HEK293T (cell line): ENCODE measurements around the gene COL23A1.

Experiments used
- BHLHE40 ChIP-seq: fragments of 450-650 bp; IDR thresholded peaks from 2 replicates; pipeline ENCODE4 v1.6.1; 2016; ENCODE audit warnings: mild to moderate bottlenecking, moderate library complexity, borderline replicate concordance
- CTBP1 ChIP-seq: fragments of 450-650 bp; IDR thresholded peaks from 2 replicates; pipeline ENCODE4 v1.6.1; 2016; ENCODE audit warnings: borderline replicate concordance
- FOXA1 ChIP-seq: fragments of 450-650 bp; IDR thresholded peaks from 2 replicates; pipeline ENCODE4 v1.6.1; 2016; ENCODE audit warnings: mild to moderate bottlenecking
- FOXM1 ChIP-seq: fragments of 450-650 bp; IDR thresholded peaks from 2 replicates; pipeline ENCODE4 v1.6.1; 2017; ENCODE audit warnings: mild to moderate bottlenecking, borderline replicate concordance
- SP1 ChIP-seq: fragments of 450-650 bp; IDR thresholded peaks from 2 replicates; pipeline ENCODE4 v1.6.1; 2017
- SUZ12 ChIP-seq: fragments of 450-650 bp; IDR thresholded peaks from 2 replicates; pipeline ENCODE4 v1.6.1; 2016; ENCODE audit warnings: mild to moderate bottlenecking
- ZNF384 ChIP-seq: fragments of 450-650 bp; IDR thresholded peaks from 2 replicates; pipeline ENCODE4 v1.6.1; 2016
- TF ChIP-seq, protein P1 (sequence below): fragments of 450-650 bp; IDR thresholded peaks from 2 replicates; pipeline ENCODE4 v1.6.1; 2016

DNA sequence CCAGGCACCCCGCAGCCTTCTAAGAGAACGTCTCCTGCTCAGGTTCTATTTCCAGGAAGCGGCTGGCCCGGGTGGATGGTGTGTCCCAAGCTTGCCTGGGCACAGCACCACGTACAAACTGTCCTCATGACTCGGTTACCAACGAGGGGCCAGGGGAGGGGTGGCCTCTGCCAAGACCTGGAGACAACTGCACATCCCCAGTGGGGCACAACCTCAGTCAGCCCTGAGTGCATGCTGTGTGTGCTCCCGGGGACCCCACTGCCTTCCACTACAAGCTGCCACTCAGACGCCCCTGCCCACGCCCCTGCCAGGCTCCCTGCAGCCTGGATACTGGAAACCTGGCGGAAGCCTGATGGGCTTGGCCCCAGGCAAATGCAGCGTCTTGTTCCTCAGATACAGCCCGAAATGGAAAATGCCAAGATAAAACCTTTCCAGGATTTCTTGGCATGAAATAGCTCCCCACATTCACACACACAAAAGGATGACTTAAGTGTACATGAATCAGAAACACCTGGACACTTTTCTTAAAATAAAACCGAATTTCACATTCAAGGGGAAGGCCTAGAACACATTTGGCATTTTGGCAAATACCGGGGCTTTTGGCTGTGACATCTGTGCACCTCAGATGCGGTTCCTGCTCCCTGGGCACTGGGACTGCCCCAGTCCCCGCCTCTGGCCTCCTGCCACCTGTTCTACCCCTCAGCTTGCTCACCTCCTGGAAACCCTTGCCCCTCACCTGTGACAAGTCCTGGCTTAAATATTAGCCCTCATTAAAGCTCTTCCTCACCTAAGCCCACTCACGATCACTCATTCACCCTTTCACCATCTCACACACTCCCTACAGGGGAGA is 62.5 kb downstream of the COL23A1 start:
- no peak for TF ChIP-seq FOXM1
- no peak for TF ChIP-seq ZNF384
- TF ChIP-seq CTBP1: no peak
- TF ChIP-seq BHLHE40: no peak
- no peak for TF ChIP-seq FOXA1
- no peak for TF ChIP-seq SP1
- no peak for TF ChIP-seq SUZ12
- TF ChIP-seq, protein P1, sequence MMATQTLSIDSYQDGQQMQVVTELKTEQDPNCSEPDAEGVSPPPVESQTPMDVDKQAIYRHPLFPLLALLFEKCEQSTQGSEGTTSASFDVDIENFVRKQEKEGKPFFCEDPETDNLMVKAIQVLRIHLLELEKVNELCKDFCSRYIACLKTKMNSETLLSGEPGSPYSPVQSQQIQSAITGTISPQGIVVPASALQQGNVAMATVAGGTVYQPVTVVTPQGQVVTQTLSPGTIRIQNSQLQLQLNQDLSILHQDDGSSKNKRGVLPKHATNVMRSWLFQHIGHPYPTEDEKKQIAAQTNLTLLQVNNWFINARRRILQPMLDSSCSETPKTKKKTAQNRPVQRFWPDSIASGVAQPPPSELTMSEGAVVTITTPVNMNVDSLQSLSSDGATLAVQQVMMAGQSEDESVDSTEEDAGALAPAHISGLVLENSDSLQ: no peak
